NCI-H1436 treated with DMSO at 0.1 percent for 48 hours (cell line): ENCODE measurements around the gene OR13C8.

Experiments
- DNase-seq: peaks from one replicate; lab custom pipeline; 2025; lab: John Stamatoyannopoulos, UW

OR13C8 gene

DNA sequence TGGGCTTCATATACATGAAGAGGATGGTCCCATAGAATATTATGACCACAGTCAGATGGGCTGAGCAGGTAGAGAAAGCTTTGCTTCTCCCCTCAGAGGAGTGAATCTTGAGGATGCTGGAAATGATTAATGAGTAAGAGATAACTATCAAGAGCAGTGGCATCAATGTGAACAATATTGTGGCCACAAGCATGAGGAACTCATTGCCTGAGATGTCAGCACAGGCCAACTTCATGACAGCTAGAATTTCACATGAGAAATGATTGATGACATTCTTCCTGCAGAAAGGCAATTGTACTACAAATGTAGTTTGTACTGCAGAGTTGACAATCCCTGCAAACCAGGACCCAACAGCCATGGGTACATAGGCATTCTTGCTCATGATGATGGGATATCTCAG is 48.5 kb downstream of the OR13C8 start:
- no peak for DNase-seq

DNA sequence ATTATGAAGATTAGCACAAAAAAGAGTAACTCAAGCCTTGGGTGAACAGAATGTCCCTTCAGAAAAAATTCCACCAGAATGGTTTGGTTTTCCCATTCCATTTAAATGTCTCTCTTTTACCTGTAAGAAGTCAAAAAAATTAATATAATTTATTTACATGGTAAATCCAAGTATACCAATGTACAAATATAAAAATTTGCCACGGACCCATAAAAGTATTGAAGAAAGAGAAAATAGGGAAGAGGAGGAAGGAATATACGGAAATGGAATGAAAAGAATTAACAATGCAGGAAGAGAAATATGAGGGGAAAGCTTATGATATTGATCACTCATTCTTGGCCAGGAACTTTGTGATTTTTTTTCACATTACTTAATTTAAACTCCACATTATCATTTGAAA is 49.1 kb downstream of the OR13C8 start, which contains the start of gene OR13C9:
Gene OR13C9, minus strand, starts transcription at position 101 of the 400 bp plus-strand sequence. Its CDS starts 0 bp downstream, at position 101.
- no peak for DNase-seq
